SKM-1 (cell line): ENCODE results near the gene CSNK1D.
"Not testable (repeated sequence)": the region's sequence is repeated elsewhere in the genome, so short reads cannot be mapped to it uniquely, and the experiment has no call there.

Experiments used
- DNase-seq: peaks from one replicate; lab custom pipeline; 2025; ENCODE audit not compliant: unreplicated experiment; lab: John Stamatoyannopoulos, UW

Gene CSNK1D

GRCh38 chr17:82275326-82275725 lies 1.8 kb upstream of the CSNK1D start:
- no peak for DNase-seq

GRCh38 chr17:82274134-82275020 lies 877 bp upstream of the CSNK1D start:
- no peak for DNase-seq

GRCh38 chr17:82272495-82273326 lies 789 bp downstream of the CSNK1D start:
- DNase-seq = no peak

GRCh38 chr17:82271401-82271800 lies 2.1 kb downstream of the CSNK1D start:
- DNase-seq = no peak

- no peak for DNase-seq
These were observed 2.8 kb downstream of the CSNK1D start for GRCh38 chr17:82270651-82271050.

GRCh38 chr17:82269882-82270500 lies 3.5 kb downstream of the CSNK1D start:
- no peak for DNase-seq

GRCh38 chr17:82269138-82269881 lies 4.2 kb downstream of the CSNK1D start:
- no peak for DNase-seq

- no peak for DNase-seq
These were observed 5.7 kb downstream of the CSNK1D start for GRCh38 chr17:82267575-82268379.

- no peak for DNase-seq
These were observed 7.4 kb downstream of the CSNK1D start for GRCh38 chr17:82266142-82266541.

- no peak for DNase-seq
These were observed 9.9 kb downstream of the CSNK1D start for GRCh38 chr17:82263641-82264040.

- DNase-seq = no peak
These were observed 11.2 kb downstream of the CSNK1D start for GRCh38 chr17:82262344-82262743.

GRCh38 chr17:82259972-82260961 lies 13.2 kb downstream of the CSNK1D start:
- not testable (repeated sequence) for DNase-seq

GRCh38 chr17:82258555-82258954 lies 14.9 kb downstream of the CSNK1D start:
- DNase-seq = no peak

- no peak for DNase-seq
These were observed 16.0 kb downstream of the CSNK1D start for GRCh38 chr17:82257473-82257872.

- no peak for DNase-seq
These were observed 17.1 kb downstream of the CSNK1D start for GRCh38 chr17:82256242-82256885.

- DNase-seq = no peak
These were observed 18.0 kb downstream of the CSNK1D start for GRCh38 chr17:82255402-82255972.

GRCh38 chr17:82254746-82255145 lies 18.8 kb downstream of the CSNK1D start:
- DNase-seq = not testable (repeated sequence)

- DNase-seq = not testable (repeated sequence)
These were observed 19.4 kb downstream of the CSNK1D start for GRCh38 chr17:82254096-82254495.
